ENCODE measurements around the gene PON1.

PON1 gene

GRCh38 chr7:95253986-95254385, 70.3 kb downstream of the PON1 start:
- no peak for DNase-seq (ENCODE audit: low read depth)

- no peak for DNase-seq (ENCODE audit: low read depth)
These were observed 72.4 kb downstream of the PON1 start for GRCh38 chr7:95251966-95252365.

GRCh38 chr7:95250571-95250970, 73.8 kb downstream of the PON1 start:
- DNase-seq (ENCODE audit: low read depth), result no peak
